Endothelial cell of hepatic sinusoid (primary cell): ENCODE results near the gene IRF5.

Source experiments
- in situ Hi-C: cut with HindIII; loops from 2 replicates; pipeline ENCODE4 v1.10.0; 2017; ENCODE audit warnings: low sequenced_read_pairs

The IRF5 gene

DNA sequence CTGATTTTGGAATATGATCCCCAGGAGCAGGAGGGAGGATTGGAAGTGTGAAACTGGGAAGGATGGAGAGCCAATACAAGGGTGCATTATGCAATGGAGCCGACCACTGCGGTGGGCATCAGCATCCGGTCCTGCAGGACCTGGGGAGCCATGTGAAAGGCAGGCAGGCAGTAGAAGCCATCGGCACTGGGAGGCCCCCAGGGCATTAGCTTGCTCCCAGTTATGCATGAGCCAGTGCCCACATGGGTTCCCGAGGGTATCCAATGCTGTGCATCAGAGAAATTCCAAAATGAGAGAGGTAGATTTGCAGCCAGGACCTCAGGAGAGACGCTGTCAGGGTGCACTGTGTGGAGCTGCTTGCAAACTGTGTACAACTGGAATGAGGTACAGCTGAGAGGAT, 18.5 kb upstream of the IRF5 start:
- in situ Hi-C loops: loop anchor here (10.0 kb wide), 1 partner anchor 166 kb away; no protein-coding TSS in a partner anchor

DNA sequence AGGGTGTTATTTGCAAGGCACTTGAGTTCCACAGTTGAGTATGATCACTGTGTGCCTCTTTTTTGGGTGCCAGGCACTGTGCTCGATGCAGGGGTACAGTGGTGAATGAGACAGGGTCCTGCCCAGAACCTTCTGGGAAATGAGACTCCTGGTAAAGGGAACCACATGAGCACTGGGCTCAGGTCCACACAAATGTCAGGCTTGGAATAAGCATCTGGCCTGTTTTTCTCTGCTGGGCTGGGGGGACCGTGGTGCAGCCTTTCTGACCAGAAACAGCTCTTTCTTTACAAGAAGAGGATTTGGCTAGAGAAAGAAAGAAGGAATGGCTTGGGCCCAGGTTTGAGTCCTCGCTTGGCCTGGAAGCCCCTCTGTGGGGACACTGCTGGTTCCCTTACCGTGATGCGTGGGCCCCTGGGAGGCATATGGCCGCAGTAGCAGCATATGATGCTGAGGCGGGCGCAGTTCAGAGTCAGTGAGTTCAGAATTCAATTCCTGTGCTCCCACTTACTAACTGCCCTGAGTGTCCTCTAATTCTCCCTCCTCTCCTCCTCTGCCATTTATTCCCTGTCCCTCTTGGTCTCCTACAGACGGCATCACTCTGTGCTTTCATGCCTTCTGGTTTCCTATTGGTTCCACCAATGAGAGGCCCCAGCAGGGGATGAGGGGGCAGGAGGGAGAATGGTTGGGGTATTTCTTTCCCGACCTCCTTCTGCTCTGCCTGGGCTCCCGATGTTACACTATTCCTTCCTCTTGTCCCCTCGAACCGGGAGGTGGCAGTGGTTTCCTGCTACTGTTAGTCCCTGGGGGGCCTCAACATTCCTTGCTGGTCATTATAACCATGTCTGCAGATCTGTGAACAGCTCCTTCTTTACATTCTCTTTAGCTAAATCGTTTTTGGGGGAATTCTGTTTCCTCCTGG, 17.6 kb upstream of the IRF5 start:
- in situ Hi-C loops: loop anchor here (10.0 kb wide), 1 partner anchor 165 kb away; no protein-coding TSS in a partner anchor

DNA sequence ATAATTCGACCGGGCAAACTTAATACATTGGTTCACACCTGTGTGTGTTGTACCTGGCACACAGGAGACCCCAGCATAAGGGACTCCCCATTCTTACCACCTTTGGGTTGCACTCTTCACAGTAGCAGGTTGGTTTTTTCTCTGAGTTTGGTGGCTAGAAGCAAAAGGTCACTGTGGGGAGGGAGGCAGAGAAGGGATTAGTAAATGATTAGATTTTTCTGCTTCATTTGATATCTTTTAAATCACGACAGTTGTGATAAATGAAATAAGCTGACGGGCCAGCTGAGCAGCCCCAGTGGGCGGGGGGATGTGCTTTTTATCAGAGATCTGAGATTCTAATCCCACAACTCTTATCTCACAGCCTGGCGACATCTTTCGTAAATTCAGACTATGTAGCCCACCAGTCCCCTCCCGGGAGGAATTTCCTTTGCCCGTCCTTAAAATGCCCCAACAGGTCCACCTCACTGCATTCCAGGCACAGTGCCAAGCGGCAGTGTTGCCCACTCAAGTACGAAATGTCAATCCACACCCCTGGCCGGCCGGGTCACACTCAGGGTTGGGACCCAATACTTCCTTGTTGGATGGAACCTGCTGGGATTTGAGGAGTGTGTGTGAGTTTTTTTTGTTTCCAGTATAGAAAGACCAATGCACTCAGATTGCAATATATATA, 16.7 kb upstream of the IRF5 start:
- in situ Hi-C loops: no loop called here

DNA sequence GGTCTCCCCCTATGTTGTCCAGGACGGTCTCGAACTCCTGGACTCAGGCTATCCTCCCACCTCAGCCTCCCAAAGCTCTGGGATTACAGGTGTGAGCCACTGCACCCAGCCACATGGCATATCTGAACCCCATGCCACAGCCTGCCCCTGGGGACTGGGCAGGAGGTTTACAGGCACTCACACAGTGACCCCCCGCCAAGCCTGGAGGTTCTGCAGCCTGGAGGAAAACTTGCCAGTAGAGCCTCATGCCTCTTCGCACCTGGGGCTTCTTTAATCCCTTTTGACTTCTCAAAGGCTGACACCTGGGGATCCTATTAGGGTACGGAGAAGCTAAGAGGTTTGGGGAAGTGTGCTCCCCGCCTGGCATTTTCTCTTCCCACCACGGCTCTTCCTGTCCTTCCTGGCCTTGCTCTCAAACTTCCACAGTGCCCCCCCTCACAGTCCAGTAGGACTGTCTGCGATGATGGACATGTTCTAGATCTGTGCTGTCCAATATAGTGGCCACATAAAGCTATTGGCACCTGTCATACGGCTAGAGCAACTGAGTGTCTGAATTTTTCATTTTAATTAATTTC, 15.8 kb upstream of the IRF5 start:
- in situ Hi-C loops: no loop called here

DNA sequence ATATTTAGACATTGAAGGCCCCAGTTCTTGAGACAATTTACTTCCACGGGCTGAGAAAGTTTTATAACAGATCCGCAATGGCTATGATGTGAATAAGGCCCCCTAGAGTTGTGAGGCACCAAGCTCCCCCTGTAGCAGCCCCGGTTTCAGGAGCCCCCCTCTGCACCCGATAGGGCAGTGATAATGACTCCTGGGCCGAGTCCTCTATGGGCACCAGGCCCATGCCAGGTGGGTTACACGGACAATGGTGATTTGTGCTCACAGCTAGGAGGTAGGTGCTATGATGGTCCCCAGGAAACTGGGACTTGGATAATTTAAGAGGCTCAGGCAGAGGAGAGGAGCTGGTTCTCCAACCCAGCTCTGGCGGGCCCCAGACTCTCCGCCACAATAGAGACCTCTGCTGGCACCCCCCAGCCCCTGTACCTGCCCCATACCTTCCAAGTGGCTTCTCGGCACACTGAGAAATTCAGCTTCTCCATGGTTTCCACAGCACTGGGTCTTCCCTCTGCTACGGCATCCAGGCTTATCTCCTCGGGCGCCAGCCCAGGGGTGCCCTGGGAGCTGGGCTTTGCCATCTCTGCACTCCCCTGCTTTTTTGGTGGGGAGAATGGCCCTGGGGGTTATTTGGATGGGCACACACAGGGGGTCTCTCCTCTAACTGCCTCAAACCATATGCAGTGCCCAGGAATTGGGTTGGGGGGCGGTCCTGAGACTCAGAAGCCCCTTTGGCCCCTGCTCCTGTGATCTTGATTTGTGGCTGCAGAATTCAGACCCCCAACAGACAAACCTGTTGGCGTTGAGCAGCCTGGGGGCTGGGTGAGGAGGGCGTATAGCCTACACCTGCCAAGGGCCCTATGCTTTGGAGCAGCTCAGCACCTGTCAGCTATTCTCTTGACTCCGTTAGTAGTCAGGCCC, 15.0 kb upstream of the IRF5 start:
- in situ Hi-C loops: no loop called here

DNA sequence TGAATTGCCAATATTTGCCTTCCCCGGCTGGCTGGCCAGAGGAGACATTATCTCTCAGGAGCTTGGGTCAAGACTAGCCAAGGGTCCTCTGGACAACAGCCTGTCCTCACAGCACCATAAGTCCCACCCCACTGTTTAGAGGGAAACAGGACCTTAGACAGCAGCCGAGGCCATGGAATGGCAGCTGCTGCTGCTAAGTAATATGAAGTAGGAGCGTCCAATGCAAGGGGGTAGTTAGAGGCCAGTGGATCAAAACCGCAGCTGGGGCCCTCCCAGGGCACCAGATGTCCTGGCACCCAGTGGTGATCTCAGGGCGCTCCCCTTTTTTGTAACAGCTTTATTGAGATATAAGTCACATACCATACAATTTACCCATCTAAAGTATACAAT, 14.3 kb upstream of the IRF5 start:
- in situ Hi-C loops: no loop called here

DNA sequence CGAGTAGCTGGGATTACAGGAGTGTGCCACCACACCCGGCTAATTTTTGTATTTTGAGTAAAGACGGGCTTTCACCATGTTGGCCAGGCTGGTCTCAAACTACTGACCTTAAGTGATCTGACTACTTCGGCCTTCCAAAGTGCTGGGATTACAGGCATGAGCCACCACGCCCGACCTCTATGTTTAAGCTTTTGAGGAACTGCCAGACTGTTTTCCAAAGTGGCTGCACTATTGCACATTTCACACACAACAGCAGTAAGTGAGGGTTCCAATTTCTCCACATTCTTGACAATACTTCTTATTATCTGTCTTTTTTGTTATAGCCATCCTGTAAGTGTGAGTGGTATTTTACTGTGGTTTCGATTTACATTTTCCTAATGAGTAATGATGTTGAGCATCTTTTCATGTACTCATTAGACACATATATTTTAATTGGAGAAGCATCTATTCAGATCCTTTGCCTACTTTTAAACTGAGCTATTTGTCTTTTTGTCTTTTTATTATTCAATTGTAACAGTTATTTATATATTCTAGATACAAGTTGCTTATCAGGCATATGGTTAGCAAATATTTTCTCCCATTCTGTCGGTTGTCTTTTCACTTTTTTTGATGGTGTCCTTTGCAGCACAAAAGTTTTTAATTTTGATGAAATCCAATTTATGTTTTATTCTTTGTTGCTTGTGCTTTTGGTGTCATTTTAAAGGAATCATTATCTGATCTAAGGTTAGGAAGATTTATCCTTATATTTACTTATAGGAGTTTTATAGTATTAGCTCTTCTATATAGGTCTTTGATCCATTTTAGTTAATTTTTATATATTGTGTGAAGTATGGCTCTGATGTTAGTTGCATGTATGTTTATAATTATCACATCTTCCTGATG, 12.8 kb upstream of the IRF5 start:
- in situ Hi-C loops: no loop called here

DNA sequence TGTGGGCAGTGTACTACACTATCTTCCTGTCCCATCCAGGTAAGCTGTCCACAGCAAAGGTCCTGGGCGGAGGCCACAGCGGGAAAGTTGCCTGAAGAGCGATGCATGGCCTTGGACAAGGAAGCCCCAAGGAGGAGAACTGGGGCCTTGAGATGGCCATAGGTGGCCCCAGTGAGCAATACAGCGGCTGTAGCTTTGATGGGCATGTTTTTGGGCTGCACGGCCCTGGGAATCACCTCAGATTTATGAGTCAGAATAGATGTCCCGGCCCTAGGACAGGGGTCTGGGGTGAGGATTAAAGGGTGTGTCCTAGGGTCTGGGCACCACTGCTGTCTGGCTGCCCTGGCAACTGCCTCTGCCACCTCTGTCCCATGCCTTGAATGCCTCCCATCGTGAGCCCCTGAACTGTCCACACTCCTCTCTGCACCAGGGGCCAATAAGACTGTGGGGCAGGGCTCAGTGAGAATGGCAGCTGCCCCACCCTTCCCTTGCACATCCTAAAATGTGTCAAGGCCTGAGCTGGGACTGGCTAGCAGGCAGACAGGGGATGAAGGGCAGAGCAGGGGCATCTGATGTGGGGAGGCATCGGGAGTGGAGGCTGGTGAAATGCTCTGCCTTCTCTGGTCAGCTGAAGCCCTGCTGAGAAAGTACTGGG, 9.4 kb upstream of the IRF5 start:
- in situ Hi-C loops: no loop called here

DNA sequence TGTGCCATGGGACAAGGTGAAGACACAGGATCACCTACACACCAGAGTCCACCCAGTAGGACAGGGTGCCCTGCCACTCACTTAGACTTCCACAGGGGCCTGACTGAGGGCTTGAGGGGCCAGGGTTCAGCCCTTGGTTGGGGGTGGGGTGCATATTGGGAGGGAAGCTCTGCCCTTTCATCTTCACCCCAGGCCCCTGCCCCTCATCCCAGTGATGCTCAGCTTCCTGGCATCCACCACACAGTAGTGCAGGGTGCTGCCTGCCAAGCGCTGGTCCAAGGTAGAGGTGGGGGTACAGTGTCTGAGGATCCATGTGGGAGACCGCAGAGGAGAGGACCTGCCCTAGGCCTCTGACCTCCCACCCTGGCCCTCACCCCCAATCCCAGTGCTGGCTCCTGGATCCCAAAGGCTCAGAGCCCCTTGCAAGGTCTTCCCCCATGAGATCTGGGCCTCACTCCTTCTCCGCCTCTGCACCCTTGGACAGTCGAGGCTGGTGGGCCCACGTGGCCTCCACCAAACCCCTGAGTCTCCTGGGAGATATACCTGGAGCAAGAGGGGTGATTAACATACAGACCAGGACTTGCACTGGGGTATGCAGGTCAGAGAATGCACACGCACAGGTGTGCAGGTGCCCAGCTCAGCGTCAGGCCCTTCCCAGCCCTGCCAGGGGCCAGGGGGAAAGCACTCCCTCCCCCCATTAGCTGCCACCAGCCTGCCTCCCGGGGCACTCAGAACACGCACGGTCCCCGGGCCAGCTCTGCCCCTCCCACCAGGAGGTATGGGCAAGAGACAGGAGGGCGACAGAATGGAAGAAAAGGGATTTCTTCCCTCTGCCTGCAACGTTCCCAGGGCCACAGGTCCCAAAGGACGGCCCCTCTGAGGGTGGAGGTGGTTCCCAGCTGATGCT, 8.6 kb upstream of the IRF5 start:
- in situ Hi-C loops: no loop called here

DNA sequence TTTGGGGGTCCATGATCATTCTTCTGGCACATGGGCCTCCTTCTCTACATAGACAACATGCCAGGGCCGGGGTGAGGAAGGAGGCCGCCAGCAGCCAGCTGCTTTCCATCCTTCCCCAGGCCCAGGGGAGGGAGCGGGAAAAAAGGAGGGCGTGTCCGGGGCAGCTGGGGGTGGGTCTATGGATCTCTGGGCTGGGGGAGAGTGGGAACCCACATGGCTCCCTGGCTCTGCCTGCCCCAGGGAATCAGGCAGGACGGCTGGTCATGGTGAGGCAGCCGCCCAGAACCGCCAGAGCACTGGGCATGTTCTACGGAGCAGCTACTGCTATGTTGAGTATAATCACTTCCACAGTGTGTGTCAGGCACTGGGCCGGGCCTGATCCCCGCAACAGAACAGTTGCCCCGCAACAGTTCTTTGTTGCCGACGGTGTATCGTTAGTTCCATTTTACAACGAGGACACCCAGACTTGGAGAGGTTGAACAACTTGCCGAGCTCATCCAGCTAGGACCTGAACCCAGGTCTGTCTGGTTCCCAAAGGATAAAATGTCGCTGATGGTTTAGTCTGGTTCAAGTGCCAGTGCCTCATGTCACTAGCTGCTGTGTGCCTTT, 6.4 kb upstream of the IRF5 start:
- in situ Hi-C loops: no loop called here

DNA sequence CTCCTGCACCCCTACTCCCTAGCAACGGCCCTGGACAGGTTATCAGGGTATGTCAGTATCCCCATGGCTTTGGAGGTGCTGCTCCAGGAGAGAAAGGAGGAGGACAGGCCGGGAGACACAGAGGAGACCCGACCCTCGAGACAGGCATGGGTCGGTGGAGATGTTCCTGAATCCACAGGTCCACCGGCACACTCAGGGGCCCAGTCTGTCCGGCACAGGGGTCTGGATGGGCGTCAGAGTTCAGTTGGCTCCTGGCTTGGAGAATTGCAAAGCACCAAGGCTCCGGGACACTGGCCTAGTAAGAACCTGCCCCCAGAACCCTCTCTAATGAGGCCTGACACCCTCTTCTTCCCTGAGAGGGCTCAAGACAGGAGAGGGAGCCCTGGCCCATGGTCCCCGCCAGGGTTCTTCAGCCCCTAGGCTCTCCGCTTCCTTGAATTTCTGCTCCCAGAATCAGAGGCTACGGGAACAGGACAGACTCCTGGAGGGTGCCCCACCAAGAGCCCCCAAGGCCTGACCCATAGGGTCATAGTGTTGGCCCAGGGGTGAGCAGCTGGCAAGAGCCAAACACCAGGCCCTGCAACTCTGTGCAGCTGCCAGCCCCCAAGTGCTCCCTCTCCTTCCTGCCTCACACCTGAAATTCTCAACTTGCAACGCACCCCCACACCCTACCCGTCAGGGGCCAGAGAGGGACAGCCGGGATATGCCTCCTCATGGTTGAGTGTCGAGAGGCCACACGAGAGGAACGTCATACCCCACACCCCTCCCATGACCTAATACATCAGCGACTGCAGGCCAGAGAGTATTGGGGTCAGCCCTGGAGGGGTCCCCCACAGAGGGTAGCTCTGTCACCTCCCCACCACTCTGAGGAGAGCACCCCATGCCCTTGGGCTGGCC, 5.5 kb upstream of the IRF5 start:
- in situ Hi-C loops: no loop called here

DNA sequence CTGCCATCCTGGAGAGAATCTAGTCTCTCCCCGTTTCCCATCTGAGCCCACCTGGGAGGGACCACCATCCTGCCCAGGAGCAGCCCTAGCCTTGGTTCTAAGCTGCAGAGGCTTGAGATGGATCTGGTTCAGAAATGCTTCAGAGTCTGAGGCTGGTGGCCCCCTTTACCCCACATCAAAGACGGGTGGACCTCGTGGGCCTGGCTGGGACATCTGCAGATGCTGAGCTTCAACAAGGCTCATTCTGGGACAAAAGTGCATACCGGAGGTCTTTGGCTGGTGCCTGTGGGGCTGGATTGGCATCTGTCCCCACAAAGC, 4.9 kb upstream of the IRF5 start:
- in situ Hi-C loops: no loop called here

DNA sequence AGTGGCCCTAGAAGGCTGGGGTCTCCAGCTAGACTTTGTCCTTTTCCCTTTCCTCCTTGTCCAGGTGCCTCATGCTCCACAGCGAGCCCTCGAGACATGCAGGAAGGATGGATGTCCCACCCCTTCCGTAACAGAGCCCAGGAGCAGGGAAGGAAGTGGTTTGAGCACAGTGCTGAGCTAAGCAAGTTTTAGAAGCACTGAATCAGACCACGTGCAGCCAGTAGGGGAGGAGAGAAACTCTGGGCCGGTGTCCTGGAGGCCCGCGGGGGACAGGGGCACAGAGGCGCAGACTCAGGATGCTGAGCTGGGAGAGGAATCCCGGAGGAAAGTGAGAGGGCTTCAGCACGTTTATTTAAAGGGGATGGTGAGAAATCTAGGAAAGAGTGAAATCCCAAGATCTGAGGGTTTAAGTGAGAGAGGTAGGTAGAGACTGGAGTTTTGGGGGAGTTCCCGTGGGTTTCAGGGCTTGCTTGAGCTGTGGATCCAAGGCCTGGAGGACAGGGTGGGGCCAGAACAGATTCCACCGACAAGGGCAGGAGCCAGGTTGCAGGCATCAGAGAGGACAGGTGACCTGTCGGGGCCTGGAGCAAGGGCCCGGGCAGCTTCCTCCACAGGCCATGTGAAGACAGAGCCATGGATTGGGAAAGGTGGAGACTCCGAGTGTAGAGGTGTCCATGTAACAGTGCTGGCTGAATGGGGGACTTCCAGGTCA, 4.4 kb upstream of the IRF5 start:
- in situ Hi-C loops: no loop called here

DNA sequence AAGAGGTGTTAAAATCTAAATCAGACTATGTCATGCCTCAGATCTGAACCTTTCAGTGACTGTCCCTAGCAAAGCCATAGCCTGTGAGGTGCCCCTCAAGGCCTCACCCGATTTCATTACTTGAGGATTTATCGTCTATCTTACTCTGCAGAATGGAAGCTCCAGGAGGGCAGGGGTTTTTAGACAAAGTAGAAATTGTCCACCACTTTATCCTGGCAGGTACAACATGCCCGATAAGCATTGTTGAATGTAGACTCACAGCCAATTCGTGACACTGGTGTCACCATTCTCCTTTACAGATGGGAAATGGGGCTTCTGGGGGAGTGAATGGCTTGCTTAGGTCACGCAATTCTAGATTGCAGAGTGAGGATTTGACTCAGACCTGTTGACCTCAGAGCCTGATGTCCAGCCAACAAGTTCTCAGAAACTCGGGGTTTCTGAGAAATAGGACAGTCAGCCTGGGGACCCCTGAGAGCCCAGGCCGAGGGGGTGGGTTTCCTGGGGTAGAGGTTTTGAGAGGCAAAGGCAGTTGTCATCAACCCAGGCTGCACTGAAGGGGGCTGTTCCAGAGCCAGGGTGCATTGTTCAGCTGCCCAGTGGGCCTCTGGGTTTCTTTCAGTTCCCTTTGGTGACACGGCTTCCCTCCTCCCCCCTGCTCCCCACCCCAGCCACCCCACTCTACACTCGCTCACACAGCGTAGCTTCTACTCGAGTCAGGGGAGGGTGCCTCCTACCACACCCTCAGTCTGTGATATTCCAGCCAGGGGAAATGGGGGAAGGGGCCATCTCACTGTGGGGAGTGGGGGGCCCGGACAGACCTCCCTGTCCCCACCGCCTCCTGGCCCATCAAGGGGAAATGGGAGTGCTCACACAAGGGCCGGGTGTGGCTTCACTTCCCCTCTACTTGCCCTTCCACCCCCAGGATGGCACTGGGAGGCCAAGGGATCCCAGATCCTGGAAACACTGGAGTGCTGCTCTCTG, 3.1 kb upstream of the IRF5 start:
- in situ Hi-C loops: no loop called here

DNA sequence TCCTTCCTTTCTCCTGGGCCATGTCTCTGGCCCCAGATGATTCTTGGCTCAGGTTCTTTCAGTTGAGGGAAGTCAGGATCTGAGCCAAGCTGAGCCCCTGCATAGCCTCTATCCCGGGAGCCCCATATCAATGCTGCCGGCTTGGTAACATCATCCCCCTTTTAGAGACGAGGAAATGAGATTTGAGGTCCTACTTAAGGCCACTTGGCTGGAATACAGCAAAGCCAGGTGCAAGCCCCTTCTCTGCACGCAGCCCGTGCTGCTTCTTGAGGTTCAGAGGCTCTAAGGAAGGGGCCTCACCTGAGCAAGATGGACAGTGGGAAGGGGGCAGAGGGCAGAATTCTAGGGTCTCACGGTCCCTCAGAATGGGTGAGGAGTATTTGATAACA, 2.4 kb upstream of the IRF5 start:
- in situ Hi-C loops: no loop called here
